Caki2 (cell line): ENCODE data around the gene CAP2. TPM values are rescaled to one million over a fixed set of nuclear protein-coding genes. Genes with fewer than 3 reads are reported as not detected.
A peak's percentile ranks its signal among the peaks of the same experiment; 100 is the strongest.
"Not testable (repeated sequence)": the region's sequence is repeated elsewhere in the genome, so short reads cannot be mapped to it uniquely, and the experiment has no call there.

Experiments used
- DNase-seq: peaks from one replicate; pipeline ENCODE4 v3.0.0-alpha.2; 2015; ENCODE audit warnings: low read depth
- in situ Hi-C: cut with HindIII; loops from 2 replicates; pipeline ENCODE4 v1.10.0; 2016; ENCODE audit warnings: low sequenced_read_pairs, low pct_unique_long_range_greater_than_20kb, mixed read lengths
- total RNA-seq: library from RNA; depleted of rRNA; stranded (reverse); fragments of >200 nt; shearing (Covaris generic); gene quantifications from 2 replicates; pipeline ENCODE4 v1.2.3, GENCODE V29; 2014; ENCODE audit warnings: low replicate concordance; rRNA removed

Gene CAP2
- total RNA-seq, 1 experiment from 2014 or later: 16.5 TPM

DNA sequence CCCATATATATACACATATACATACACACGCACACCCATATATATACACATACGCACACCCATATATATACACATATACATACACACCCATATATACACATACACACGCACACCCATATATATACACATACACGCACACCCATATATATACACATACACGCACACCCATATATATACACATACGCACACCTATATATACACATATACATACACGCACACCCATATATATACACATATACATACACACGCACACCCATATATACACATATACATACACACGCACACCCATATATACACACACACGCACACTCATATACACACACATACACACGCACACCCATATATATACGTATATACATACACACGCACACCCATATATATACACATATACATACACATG lies 193.2 kb downstream of the CAP2 start:
- in situ Hi-C loops: not testable (repeated sequence)

DNA sequence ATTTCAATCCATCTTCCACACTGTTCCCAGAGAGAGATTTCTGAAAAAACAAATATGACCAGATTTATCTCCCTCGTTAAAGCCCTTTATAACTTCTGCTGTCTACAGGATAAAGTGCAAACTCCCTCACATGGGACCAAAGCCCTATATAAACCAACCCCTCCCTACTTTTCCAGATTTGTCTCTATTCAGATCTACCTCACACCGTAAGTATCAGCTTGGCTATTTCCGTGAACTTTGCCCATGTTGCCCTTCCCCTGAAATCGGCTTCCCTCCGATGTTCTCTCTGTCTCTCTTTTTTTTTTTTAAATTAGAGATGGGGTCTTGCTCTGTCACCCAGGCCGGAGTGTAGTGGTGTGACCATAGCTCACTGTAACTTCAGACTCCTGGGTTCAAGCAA lies 194.6 kb downstream of the CAP2 start:
- in situ Hi-C loops: no loop called here
- no peak for DNase-seq

More for the DNA sequence above, 193.2 kb downstream of the CAP2 start:
- not testable (repeated sequence) for DNase-seq

DNA sequence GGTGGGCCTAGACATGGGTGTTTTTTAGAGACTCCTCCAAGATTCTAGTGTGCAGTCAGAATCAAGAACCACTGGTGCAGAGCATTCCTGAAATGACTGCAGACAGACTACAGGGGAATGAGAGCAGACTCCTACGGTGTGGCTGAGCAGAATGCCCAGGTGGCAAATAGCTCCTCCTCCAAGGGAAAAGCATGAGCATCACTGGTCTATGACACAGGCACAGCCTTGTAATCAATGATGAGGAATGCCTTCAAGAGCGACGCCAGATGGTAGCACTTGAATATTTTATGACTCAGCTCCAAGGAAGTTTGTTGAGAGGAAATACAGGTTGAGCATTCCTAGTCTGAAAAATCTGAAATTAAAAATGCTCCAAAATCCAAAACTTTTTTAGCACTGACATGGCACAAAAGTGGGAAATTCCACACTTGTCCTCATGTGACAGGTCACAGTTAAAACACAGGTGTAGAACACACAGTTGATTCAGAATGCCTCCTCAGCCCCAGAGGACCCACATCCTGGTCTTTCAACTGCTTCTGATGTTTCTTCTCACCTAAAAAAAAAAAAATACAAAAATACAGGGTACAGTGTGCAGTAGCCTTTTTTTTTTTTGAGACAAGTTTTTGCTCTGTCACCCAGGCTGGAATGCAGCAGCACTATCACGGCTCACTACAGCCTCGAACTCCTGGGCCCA lies 196.2 kb downstream of the CAP2 start:
- in situ Hi-C loops: no loop called here
- DNase-seq: peak; percentile 84

DNA sequence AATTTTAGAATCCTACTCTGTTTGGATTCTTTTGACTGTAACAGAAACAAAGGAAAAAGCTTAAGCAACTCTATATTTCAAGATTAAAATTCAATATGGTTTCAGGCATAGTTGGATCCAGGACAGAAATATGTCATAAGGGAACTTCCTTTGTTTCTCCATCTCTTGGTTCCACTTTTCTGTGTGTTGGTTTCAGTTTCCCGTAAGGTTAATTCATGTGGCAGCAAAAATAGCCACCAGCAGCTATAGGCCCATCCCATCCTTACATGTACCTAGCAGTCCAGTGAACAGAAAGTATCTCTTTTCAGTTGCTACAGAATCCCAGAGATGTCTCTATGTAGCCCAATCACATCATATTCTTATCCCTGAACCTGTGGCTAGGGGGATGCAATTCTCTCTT lies 197.9 kb downstream of the CAP2 start:
- DNase-seq: no peak
- in situ Hi-C loops: no loop called here

DNA sequence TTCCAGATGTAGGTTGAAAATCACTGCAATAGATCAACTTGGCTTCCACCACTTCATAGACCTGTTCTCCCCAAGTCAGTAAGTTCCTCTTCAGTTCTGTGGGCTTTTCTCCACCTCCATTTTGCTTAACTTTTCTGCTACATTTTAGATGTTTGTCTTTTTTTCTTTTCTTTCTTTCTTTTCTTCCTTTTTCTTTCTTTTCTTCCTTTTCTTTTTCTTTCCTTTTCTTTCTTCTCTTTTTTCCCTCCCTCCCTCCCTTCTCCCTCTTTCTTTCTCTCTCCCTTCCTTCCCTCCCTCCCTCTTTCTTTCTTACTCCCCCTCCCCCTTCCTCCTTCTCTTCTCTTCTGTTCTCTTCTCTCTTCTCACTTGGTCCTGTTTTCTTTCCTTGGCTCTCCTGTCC lies 199.9 kb downstream of the CAP2 start:
- in situ Hi-C loops: no loop called here

DNA sequence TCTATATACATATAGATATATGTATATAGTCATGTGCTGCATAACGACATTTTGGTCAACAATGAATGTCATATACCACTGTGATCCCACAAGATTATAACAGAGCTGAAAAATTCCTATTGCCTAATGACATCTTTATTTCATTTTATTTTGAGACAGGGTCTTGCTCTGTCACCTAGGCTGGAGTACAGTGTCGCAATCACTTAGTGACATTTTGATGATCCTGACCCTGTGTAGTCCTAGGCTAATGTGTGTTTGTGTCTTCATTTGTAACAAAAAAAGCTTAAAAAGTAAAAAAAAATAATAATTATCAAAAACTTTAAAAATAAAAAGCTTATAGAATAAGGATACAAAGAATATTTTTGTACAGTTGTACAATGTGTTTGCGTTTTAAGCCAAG lies 202.7 kb downstream of the CAP2 start:
- in situ Hi-C loops: no loop called here
- DNase-seq: no peak

More for the DNA sequence above, 199.9 kb downstream of the CAP2 start:
- DNase-seq: no peak

DNA sequence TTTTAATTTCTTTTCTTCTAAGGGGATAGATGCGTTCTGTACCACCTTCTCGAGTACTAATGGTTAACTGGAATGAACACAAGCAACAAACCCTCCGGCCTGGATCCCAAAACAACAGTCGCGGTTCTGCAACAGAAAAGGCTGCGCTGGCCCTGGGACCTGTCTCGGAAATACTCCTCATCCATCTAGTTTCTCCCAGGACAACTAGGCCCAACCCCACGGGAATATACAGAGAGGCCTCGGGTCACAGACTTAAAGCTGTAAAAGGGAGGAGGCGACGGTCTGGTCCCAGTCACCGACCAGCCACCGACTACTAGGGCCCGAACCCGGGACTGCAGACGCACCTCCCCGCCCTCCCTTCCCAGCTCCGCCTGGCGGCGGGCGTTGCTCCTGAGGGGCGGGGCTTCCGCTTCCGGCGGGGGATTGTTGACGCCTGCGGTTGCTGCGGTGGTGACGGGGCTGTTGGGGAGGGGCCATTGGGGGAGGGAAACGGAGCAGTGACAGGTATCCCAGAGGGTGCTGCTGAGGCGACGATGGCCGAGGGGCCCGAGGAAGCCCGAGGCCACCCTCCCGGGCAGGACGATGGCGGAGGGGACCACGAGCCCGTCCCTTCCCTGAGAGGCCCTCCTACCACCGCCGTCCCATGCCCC lies 206.6 kb downstream of the CAP2 start, which contains the start of gene FAM8A1:
TSS of gene FAM8A1 (plus strand) at position 426 of the 650 bp plus-strand sequence. CDS start at position 534, 108 bp downstream.
- in situ Hi-C loops: no loop called here
- peak; percentile 89 for DNase-seq

DNA sequence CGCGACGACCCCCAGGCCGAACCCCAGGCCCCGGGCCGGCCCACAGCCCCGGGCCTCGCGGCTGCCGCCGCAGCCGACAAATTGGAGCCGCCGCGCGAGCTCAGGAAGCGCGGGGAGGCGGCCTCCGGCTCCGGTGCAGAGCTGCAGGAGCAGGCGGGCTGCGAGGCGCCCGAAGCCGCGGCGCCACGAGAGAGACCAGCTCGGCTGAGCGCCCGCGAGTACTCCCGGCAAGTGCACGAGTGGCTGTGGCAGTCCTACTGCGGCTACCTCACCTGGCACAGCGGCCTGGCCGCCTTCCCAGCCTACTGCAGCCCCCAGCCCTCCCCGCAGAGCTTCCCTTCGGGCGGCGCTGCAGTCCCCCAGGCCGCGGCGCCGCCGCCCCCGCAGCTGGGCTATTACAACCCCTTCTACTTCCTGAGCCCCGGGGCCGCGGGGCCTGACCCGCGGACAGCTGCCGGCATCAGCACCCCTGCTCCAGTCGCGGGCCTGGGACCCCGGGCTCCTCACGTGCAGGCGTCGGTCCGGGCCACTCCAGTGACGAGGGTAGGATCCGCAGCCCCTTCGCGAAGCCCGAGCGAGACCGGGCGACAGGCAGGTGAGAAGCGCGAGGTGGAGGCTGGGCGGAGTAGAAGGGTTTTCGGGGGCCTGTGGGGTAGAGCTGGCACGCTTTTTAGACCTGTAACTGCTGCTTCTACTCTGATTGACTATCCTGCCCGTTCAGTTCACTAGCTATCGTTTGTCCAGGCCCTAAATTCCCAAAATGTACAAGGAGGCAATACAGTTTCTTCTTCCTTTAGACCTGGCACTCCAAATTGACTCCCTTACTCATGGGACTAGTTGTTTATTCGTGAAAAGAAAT lies 207.4 kb downstream of the CAP2 start:
- in situ Hi-C loops: no loop called here
- peak; percentile 33 for DNase-seq

DNA sequence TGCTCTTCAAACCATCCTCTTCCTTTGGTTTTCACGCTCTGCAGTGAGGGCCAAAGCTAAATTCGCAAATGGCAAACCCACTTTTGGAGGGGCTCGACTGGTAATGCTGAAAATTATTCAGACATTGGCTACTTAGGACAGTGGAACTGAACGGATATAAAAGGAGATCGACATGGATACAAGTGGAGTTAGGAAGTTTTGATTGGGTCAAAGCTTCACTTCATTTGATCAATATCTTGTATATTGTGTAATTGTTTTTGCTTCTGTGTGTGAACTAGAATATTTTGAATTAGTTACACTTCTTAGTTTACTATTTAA lies 207.9 kb downstream of the CAP2 start:
- in situ Hi-C loops: no loop called here
- DNase-seq: no peak

DNA sequence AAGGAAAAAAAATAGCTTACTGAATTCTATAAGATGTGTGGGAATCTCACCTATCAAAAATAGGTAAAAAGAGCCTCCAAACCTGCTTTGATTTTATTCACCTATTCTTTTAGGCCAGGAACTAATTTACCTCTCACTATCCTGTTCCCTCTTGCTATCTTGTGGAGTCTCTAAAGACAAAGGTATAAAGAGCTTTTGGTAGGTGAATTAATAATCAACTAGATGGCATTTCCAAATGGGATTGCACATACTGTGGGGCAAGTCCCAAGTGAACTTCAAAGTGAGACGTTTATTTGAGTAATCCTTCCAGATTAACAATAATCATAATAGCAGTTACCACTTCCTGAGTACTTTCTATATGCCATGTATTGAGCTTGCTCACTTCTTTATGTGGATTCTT lies 209.5 kb downstream of the CAP2 start:
- no peak for DNase-seq
- in situ Hi-C loops: no loop called here

DNA sequence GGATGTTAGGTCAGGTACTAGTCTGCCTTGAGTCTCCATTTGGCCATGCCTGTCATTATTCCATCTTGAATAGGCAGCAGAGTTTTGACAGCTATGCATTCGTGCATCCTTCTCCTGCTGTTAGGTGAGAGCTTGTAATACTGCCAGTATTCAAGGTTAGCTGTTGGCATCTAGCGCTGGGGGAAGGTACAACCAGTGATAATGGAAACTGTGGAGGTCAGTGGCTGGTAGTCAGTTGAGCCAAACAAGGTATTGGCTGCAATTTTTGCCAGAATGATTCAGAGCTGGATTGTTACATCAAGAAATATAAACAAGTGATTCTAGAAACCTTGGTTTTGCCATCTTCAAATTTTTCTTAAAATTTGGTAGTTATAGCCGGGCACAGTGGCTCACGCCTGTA lies 213.2 kb downstream of the CAP2 start:
- DNase-seq: no peak
- in situ Hi-C loops: no loop called here

Other genes with a start within 250 kb of the CAP2 start
- gene RBM24, start 112.2 kb upstream of the CAP2 start, total RNA-seq: 2.4 and 4.7 TPM in 2 replicates
- gene FAM8A1, start 206.7 kb downstream of the CAP2 start, total RNA-seq: 1.0 and 4.8 TPM in 2 replicates